ENCODE measurements around the gene SREBF1.

Gene SREBF1

GRCh38 chr17:17818088-17818526 lies 18.7 kb downstream of the SREBF1 start:
- Histone ChIP-seq H3K4me1 (ENCODE audit: control insufficient read depth in 2 of 2, insufficient read depth in 2 of 2, low read length in 2 of 2) (peaks cover 47 to 55% of the 10 kb centered on the region in 2 donors), H3K4me3 (ENCODE audit: low read length in 2 of 2) (no peak overlapping the region), H3K27ac (ENCODE audit: low read depth in 2 of 2, low read length in 2 of 2) (peak overlapping the region; percentile 56 to 67), H3K27me3 (ENCODE audit: control insufficient read depth in 2 of 2, insufficient read depth in 2 of 2, low read length in 2 of 2) (no peaks in the 10 kb centered on the region), H3K9me3 (ENCODE audit: control insufficient read depth in 2 of 2, low read length in 2 of 2) (no peaks in the 10 kb centered on the region), H3K9ac (ENCODE audit: low read depth in 1 of 2, low read length in 2 of 2) (peak overlapping the region in 1 of 2 donors; percentile 19), H3K36me3 (ENCODE audit: control insufficient read depth in 2 of 2, insufficient read depth in 2 of 2, low read length in 2 of 2) (peaks cover 45 to 49% of the 10 kb centered on the region in 2 donors)

DNA sequence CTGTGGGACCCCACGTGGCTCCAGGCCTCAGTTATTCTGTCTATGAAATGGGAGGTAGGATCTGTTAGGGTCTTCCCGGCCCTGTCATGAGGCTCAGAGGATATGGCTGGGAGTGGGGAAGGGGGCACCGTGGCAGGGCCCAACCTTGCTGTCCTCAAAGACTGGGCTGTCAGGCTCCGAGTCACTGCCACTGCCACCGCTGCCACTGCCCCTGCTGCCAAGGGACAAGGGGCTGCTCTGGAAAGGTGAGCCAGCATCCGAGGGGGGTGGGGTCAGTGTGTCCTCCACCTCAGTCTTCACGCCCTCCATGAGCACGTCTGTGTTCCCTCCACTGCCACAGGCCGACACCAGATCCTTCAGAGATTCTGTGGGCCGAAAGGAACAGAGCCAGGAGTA lies 19.2 kb downstream of the SREBF1 start:
- no peaks in the 10 kb centered on the region for H3K27me3 ChIP-seq (ENCODE audit: control insufficient read depth in 2 of 2, insufficient read depth in 2 of 2, low read length in 2 of 2)
- H3K4me3 ChIP-seq (ENCODE audit: low read length in 2 of 2): no peak overlapping the region
- H3K36me3 ChIP-seq (ENCODE audit: control insufficient read depth in 2 of 2, insufficient read depth in 2 of 2, low read length in 2 of 2): peaks cover 50 to 54% of the 10 kb centered on the region in 2 donors
- peaks cover 42 to 49% of the 10 kb centered on the region in 2 donors for H3K4me1 ChIP-seq (ENCODE audit: control insufficient read depth in 2 of 2, insufficient read depth in 2 of 2, low read length in 2 of 2)
- H3K9ac ChIP-seq (ENCODE audit: low read depth in 1 of 2, low read length in 2 of 2): peak overlapping the region in 1 of 2 donors; percentile 19
- H3K27ac ChIP-seq (ENCODE audit: low read depth in 2 of 2, low read length in 2 of 2): peak overlapping the region; percentile 43 to 48
- no peaks in the 10 kb centered on the region for H3K9me3 ChIP-seq (ENCODE audit: control insufficient read depth in 2 of 2, low read length in 2 of 2)

- no peaks in the 10 kb centered on the region for H3K27me3 ChIP-seq (ENCODE audit: control insufficient read depth in 2 of 2, insufficient read depth in 2 of 2, low read length in 2 of 2)
- no peak overlapping the region for H3K9ac ChIP-seq (ENCODE audit: low read depth in 1 of 2, low read length in 2 of 2)
- no peak overlapping the region for H3K4me3 ChIP-seq (ENCODE audit: low read length in 2 of 2)
- H3K9me3 ChIP-seq (ENCODE audit: control insufficient read depth in 2 of 2, low read length in 2 of 2): no peaks in the 10 kb centered on the region
- H3K27ac ChIP-seq (ENCODE audit: low read depth in 2 of 2, low read length in 2 of 2): no peak overlapping the region
- peaks cover 36 to 44% of the 10 kb centered on the region in 2 donors for H3K4me1 ChIP-seq (ENCODE audit: control insufficient read depth in 2 of 2, insufficient read depth in 2 of 2, low read length in 2 of 2)
- H3K36me3 ChIP-seq (ENCODE audit: control insufficient read depth in 2 of 2, insufficient read depth in 2 of 2, low read length in 2 of 2): peaks cover 52 to 56% of the 10 kb centered on the region in 2 donors
Measured at GRCh38 chr17:17816831-17817551, 19.8 kb downstream of the SREBF1 start.

- no peaks in the 10 kb centered on the region for H3K9me3 ChIP-seq (ENCODE audit: control insufficient read depth in 2 of 2, low read length in 2 of 2)
- H3K9ac ChIP-seq (ENCODE audit: low read depth in 1 of 2, low read length in 2 of 2): no peak overlapping the region
- peaks cover 54 to 56% of the 10 kb centered on the region in 2 donors for H3K36me3 ChIP-seq (ENCODE audit: control insufficient read depth in 2 of 2, insufficient read depth in 2 of 2, low read length in 2 of 2)
- H3K4me1 ChIP-seq (ENCODE audit: control insufficient read depth in 2 of 2, insufficient read depth in 2 of 2, low read length in 2 of 2): peaks cover 29 to 37% of the 10 kb centered on the region in 2 donors
- H3K4me3 ChIP-seq (ENCODE audit: low read length in 2 of 2): no peak overlapping the region
- no peak overlapping the region for H3K27ac ChIP-seq (ENCODE audit: low read depth in 2 of 2, low read length in 2 of 2)
- H3K27me3 ChIP-seq (ENCODE audit: control insufficient read depth in 2 of 2, insufficient read depth in 2 of 2, low read length in 2 of 2): no peaks in the 10 kb centered on the region
Measured at GRCh38 chr17:17816240-17816814, 20.5 kb downstream of the SREBF1 start.

DNA sequence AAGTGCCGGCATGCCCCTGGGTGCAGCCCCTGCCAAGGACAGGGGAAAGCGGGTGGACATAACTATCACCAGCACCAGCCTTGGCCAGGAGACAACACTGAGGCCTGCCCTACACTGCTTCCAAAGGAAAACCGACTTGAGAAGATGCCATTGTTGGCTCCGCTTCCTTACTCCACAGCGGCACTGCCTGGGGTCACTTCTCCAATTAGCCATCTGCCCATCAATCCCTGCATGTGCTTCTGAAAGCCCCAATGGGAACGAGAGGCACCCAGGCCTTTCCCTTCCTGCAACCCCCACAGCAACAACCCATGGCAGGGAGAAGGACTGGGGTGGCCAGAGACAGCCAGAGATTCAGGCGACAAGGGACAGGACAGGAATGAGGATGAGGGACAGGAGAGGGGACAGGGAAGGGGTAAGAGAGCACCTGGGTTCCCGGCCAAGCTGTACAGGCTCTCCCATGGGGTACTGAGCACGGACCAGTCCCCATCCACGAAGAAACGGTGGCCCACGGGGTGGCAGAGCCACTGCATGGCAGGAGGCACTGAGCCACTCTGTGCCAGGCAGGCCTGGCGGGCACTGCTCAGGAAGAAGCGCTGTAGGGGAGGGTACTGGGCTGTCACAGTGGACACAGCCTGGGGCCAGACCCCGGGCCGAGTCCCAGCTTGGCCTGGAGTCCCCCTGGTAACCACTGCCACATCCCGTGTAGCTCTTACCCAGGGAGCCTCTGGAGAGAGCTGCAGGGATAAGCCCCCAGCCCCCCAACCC lies 21.2 kb downstream of the SREBF1 start:
- Histone ChIP-seq H3K4me1 (ENCODE audit: control insufficient read depth in 2 of 2, insufficient read depth in 2 of 2, low read length in 2 of 2) (peaks cover 24 to 33% of the 10 kb centered on the region in 2 donors), H3K9ac (ENCODE audit: low read depth in 1 of 2, low read length in 2 of 2) (no peak overlapping the region), H3K27ac (ENCODE audit: low read depth in 2 of 2, low read length in 2 of 2) (no peak overlapping the region), H3K9me3 (ENCODE audit: control insufficient read depth in 2 of 2, low read length in 2 of 2) (no peaks in the 10 kb centered on the region), H3K36me3 (ENCODE audit: control insufficient read depth in 2 of 2, insufficient read depth in 2 of 2, low read length in 2 of 2) (peaks cover 56 to 58% of the 10 kb centered on the region in 2 donors), H3K27me3 (ENCODE audit: control insufficient read depth in 2 of 2, insufficient read depth in 2 of 2, low read length in 2 of 2) (no peaks in the 10 kb centered on the region), H3K4me3 (ENCODE audit: low read length in 2 of 2) (no peak overlapping the region)

DNA sequence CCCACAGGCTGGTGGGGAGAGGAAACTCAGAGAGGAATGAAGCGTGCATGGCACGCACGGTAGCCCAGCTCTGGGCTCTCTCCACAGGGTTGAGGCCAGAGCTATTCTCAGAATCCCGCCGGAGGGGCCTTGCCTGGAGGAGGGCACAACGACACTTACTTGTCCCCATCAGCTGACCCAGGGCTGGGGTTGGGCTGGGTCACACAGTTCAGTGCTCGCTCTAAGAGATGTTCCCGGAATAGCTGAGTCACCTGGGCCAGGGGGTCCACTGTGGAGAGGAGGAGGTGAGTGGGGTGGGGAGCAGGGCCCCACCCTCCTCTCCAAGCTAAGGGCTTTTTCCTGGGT lies 21.8 kb downstream of the SREBF1 start:
- Histone ChIP-seq H3K36me3 (ENCODE audit: control insufficient read depth in 2 of 2, insufficient read depth in 2 of 2, low read length in 2 of 2) (peaks cover 53 to 61% of the 10 kb centered on the region in 2 donors), H3K9me3 (ENCODE audit: control insufficient read depth in 2 of 2, low read length in 2 of 2) (no peaks in the 10 kb centered on the region), H3K9ac (ENCODE audit: low read depth in 1 of 2, low read length in 2 of 2) (no peak overlapping the region), H3K27ac (ENCODE audit: low read depth in 2 of 2, low read length in 2 of 2) (no peak overlapping the region), H3K4me3 (ENCODE audit: low read length in 2 of 2) (no peak overlapping the region), H3K4me1 (ENCODE audit: control insufficient read depth in 2 of 2, insufficient read depth in 2 of 2, low read length in 2 of 2) (peaks cover 20 to 27% of the 10 kb centered on the region in 2 donors), H3K27me3 (ENCODE audit: control insufficient read depth in 2 of 2, insufficient read depth in 2 of 2, low read length in 2 of 2) (no peaks in the 10 kb centered on the region)

DNA sequence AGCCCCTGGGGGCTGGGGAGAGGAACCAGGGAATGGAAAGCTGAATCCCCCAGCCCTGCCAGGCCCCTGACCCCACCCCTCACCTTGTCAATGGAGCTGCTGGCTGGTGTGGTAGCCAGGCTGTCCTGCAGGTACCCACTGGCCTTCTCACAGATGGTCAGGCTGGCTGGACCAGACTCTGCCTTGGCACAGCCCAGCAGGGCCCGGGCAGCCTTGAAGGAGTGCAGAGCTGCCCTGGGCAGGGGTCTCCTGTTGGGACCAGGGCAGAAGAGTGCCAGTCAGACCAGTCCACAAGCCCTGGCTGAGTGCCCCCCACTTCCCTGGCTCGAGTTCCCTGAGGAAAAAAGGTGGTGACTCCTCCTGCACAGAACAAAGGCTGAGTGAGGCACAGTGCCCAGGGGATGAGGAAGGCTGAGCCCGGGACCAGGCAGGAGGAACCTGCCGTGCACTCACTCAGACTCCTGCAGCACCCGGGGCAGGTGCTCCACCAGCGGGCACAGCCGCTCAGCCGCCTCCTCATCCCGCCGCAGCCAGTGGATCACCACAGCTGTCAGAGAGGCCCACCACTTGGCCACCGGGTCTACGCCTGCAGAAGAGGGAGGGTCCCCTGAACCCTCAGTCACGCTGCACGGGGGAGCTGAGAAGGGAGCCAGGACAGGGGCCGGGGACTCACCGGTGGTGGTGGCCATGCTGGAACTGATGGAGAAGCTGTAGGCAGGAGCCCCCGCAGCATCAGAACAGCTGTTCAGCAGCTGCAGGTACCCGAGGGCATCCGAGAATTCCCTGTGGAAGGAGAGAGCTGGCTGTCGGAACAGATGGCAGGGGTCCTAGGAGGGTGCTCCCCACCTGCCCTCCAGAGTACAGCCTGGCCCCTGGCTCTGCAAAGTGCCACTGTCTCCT lies 22.4 kb downstream of the SREBF1 start:
- Histone ChIP-seq H3K9me3 (ENCODE audit: control insufficient read depth in 2 of 2, low read length in 2 of 2) (no peaks in the 10 kb centered on the region), H3K9ac (ENCODE audit: low read depth in 1 of 2, low read length in 2 of 2) (no peak overlapping the region), H3K4me3 (ENCODE audit: low read length in 2 of 2) (no peak overlapping the region), H3K27me3 (ENCODE audit: control insufficient read depth in 2 of 2, insufficient read depth in 2 of 2, low read length in 2 of 2) (no peaks in the 10 kb centered on the region), H3K4me1 (ENCODE audit: control insufficient read depth in 2 of 2, insufficient read depth in 2 of 2, low read length in 2 of 2) (peaks cover 13 to 21% of the 10 kb centered on the region in 2 donors), H3K36me3 (ENCODE audit: control insufficient read depth in 2 of 2, insufficient read depth in 2 of 2, low read length in 2 of 2) (peaks cover 52 to 61% of the 10 kb centered on the region in 2 donors), H3K27ac (ENCODE audit: low read depth in 2 of 2, low read length in 2 of 2) (no peak overlapping the region)

DNA sequence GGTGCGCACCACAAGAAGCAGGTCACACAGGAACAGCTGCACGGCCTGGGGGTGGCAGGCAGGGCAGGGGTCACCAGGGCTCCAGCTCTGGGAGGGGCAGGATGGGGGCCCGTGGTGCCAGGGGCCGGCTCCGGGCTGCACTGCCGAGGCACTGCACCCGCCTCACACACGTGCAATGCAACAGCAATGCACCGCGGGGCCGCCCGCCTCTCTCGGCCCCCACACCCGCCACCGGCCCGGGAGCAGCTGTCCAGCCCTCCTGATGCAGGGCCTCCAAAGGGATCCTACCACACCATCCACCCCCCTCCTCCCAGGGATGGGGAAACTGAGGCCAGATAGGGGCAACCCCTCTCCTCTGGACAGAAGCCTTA lies 23.1 kb downstream of the SREBF1 start:
- peaks cover 46 to 54% of the 10 kb centered on the region in 2 donors for H3K36me3 ChIP-seq (ENCODE audit: control insufficient read depth in 2 of 2, insufficient read depth in 2 of 2, low read length in 2 of 2)
- H3K27ac ChIP-seq (ENCODE audit: low read depth in 2 of 2, low read length in 2 of 2): no peak overlapping the region
- H3K4me3 ChIP-seq (ENCODE audit: low read length in 2 of 2): no peak overlapping the region
- peaks cover 6 to 14% of the 10 kb centered on the region in 2 donors for H3K4me1 ChIP-seq (ENCODE audit: control insufficient read depth in 2 of 2, insufficient read depth in 2 of 2, low read length in 2 of 2)
- H3K9ac ChIP-seq (ENCODE audit: low read depth in 1 of 2, low read length in 2 of 2): no peak overlapping the region
- no peaks in the 10 kb centered on the region for H3K27me3 ChIP-seq (ENCODE audit: control insufficient read depth in 2 of 2, insufficient read depth in 2 of 2, low read length in 2 of 2)
- no peaks in the 10 kb centered on the region for H3K9me3 ChIP-seq (ENCODE audit: control insufficient read depth in 2 of 2, low read length in 2 of 2)

- no peak overlapping the region for H3K4me3 ChIP-seq (ENCODE audit: low read length in 2 of 2)
- H3K36me3 ChIP-seq (ENCODE audit: control insufficient read depth in 2 of 2, insufficient read depth in 2 of 2, low read length in 2 of 2): peaks cover 42 to 50% of the 10 kb centered on the region in 2 donors
- H3K4me1 ChIP-seq (ENCODE audit: control insufficient read depth in 2 of 2, insufficient read depth in 2 of 2, low read length in 2 of 2): peaks cover 1 to 9% of the 10 kb centered on the region in 2 donors
- H3K27me3 ChIP-seq (ENCODE audit: control insufficient read depth in 2 of 2, insufficient read depth in 2 of 2, low read length in 2 of 2): no peaks in the 10 kb centered on the region
- no peak overlapping the region for H3K9ac ChIP-seq (ENCODE audit: low read depth in 1 of 2, low read length in 2 of 2)
- H3K27ac ChIP-seq (ENCODE audit: low read depth in 2 of 2, low read length in 2 of 2): no peak overlapping the region
- no peaks in the 10 kb centered on the region for H3K9me3 ChIP-seq (ENCODE audit: control insufficient read depth in 2 of 2, low read length in 2 of 2)
Measured at GRCh38 chr17:17813055-17813724, 23.6 kb downstream of the SREBF1 start.
